SKM-1 treated with dmso at 0.1 percent for 144 hours (cell line): ENCODE results near the gene UTS2.

Experiments
- DNase-seq: peaks from one replicate; lab custom pipeline; 2025; ENCODE audit not compliant: unreplicated experiment; lab: John Stamatoyannopoulos, UW

UTS2 gene

GRCh38 chr1:7863756-7864328 is 11.0 kb upstream of the UTS2 start:
- no peak for DNase-seq

GRCh38 chr1:7862211-7863060 is 9.6 kb upstream of the UTS2 start:
- no peak for DNase-seq

- DNase-seq: no peak
Observed at GRCh38 chr1:7861452-7861851, 8.6 kb upstream of the UTS2 start.

- DNase-seq: no peak
Observed at GRCh38 chr1:7860130-7860529, 7.3 kb upstream of the UTS2 start.

- no peak for DNase-seq
Observed at GRCh38 chr1:7859406-7859805, 6.5 kb upstream of the UTS2 start.

- no peak for DNase-seq
Observed at GRCh38 chr1:7857985-7858384, 5.1 kb upstream of the UTS2 start.

- no peak for DNase-seq
Observed at GRCh38 chr1:7857000-7857399, 4.1 kb upstream of the UTS2 start.

- DNase-seq: peak; percentile 21
Observed at GRCh38 chr1:7856345-7856744, 3.5 kb upstream of the UTS2 start.

GRCh38 chr1:7853684-7854026 is 790 bp upstream of the UTS2 start:
- no peak for DNase-seq

- DNase-seq: no peak
Observed at GRCh38 chr1:7850786-7851185, 2.1 kb downstream of the UTS2 start.

GRCh38 chr1:7847599-7847998 is 5.3 kb downstream of the UTS2 start:
- DNase-seq: no peak

- DNase-seq: no peak
Observed at GRCh38 chr1:7846656-7847055, 6.2 kb downstream of the UTS2 start.

- no peak for DNase-seq
Observed at GRCh38 chr1:7845761-7846160, 7.1 kb downstream of the UTS2 start.

GRCh38 chr1:7842517-7842916 is 10.3 kb downstream of the UTS2 start:
- DNase-seq: no peak

GRCh38 chr1:7839526-7839925 is 13.3 kb downstream of the UTS2 start:
- no peak for DNase-seq

- DNase-seq: no peak
Observed at GRCh38 chr1:7838714-7839113, 14.2 kb downstream of the UTS2 start.

GRCh38 chr1:7833035-7833434 is 19.8 kb downstream of the UTS2 start:
- no peak for DNase-seq

- DNase-seq: peak; percentile 55
Observed at GRCh38 chr1:7831458-7831857, 21.4 kb downstream of the UTS2 start.

- DNase-seq: peak; percentile 8
Observed at GRCh38 chr1:7827126-7827955, 25.5 kb downstream of the UTS2 start.

GRCh38 chr1:7826363-7826762 is 26.5 kb downstream of the UTS2 start:
- no peak for DNase-seq

- no peak for DNase-seq
Observed at GRCh38 chr1:7824701-7825100, 28.2 kb downstream of the UTS2 start.

- DNase-seq: no peak
Observed at GRCh38 chr1:7821282-7821681, 31.6 kb downstream of the UTS2 start.
